GM18858 (cell line): ENCODE results near the gene BBOX1.
"Not testable (repeated sequence)": the region's sequence is repeated elsewhere in the genome, so short reads cannot be mapped to it uniquely, and the experiment has no call there.

ENCODE experiments used
- ATAC-seq: cut with Tn5 transposase; IDR thresholded peaks from one replicate; pipeline ENCODE4 v1.9.1; 2021; ENCODE audit not compliant: unreplicated experiment

BBOX1 gene

DNA sequence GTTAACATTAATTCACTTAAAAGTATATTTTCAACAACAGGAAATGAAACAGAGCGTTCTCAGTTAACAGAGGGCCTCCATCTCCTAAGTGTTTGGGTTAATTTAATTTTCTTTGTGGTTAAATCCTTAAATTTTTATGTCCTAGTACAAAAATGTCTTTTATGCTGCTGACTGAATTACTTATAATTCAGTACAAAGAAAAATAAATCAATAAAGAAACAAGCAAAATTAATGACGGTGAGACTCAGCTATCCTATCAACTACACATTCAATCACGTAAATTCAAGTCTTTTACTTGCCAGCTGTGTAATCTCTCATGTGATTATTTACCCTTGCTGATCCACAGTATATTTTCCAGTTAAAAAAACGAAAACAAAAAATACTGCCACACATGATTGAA, 81.4 kb downstream of the BBOX1 start:
- ATAC-seq, result no peak

- no peak for ATAC-seq
These were observed 84.1 kb downstream of the BBOX1 start for GRCh38 chr11:27124514-27125264.

GRCh38 chr11:27129686-27130085, 89.1 kb downstream of the BBOX1 start:
- no peak for ATAC-seq

DNA sequence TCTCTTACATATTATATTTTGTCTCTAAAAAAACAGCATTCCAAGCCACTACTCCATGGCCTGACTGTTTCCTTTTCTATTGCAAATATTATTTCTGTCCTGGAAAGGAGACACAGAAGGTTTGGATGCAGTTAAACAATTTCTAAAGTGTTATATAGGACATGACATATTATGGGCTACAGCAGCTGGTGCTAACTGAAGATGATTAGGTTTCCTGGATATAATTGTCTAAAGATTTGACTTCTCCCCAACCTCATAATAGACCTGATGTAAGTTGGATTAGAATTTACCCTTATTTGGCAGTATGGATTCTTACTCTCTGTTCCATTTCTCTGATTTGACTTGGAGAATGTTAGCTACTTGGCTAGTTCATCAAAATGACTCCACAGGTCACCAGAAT, 90.2 kb downstream of the BBOX1 start:
- ATAC-seq, result no peak

- ATAC-seq, result not testable (repeated sequence)
These were observed 95.3 kb downstream of the BBOX1 start for GRCh38 chr11:27135924-27136329.

GRCh38 chr11:27138716-27139115, 98.1 kb downstream of the BBOX1 start:
- ATAC-seq, result no peak

DNA sequence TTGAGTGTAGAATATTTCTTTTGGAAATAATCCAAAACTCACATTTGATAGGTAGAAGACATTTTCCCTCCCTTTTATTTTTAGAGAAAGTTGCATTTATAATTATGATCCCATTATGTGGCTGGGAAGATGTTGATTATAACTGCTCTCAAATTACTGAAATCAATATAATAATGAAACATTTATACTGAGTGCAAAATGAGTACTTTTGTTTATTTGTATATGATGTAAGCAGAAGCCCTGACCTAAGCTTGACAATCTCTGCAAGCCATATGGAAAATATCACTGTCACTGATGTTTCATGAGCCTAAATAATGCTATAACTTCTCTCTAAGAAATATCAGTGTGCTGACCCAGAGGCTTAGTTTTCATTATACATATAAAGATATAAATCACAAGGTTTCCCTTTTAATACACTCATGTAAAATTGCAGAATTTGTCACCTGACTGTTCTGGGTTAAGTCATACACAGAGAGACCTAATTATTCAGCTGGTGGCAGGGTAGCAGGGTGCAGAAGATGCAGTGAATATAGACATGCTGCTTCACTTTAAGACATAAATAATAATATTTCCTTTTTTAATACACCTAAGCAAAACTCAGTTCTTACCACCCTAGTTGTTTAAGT, 99.2 kb downstream of the BBOX1 start:
- no peak for ATAC-seq

GRCh38 chr11:27141576-27141975, 101.0 kb downstream of the BBOX1 start:
- no peak for ATAC-seq

GRCh38 chr11:27147916-27148315, 107.3 kb downstream of the BBOX1 start:
- ATAC-seq, result no peak

DNA sequence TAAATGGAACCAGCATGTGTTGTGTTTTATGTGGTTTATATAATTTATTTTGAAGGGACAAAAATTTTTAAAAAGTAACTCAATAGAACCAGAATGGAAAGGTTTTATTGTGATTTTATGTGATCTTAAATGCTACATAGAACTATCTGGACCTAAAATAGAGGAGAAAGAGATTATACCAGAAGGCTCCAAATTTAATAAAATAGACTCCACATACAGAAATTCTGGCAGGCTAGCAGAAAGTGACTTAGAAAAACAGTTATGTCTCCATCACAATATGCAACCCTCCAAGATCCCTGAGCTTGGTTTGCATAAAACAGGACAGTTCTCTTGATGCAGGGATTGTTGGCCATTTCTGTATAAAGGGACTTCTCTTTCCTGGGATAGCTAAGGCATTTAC, 107.9 kb downstream of the BBOX1 start:
- ATAC-seq, result no peak

- no peak for ATAC-seq
These were observed 109.5 kb downstream of the BBOX1 start for GRCh38 chr11:27150098-27150497.

DNA sequence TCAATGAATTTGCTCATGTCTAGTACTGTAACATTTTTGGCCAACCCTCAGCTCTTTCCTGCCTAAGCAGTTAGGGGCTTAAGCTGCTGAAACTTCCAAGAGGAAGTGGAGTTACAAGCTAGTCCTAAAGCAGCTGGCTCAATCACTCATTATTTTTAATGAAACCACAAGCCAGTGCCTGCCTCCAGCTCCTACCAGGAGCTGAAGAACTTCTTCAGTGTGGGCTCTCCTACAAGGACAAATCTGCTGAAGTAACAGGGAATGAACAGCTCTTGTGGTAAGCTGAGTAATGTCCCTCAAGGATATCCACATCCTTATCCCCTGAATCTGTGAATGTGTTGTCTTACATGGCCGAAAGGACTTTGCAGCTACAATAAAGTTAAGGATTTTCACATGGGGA, 112.5 kb downstream of the BBOX1 start:
- ATAC-seq, result no peak

- ATAC-seq, result peak; percentile 81
These were observed 118.1 kb downstream of the BBOX1 start for GRCh38 chr11:27158456-27159334.

DNA sequence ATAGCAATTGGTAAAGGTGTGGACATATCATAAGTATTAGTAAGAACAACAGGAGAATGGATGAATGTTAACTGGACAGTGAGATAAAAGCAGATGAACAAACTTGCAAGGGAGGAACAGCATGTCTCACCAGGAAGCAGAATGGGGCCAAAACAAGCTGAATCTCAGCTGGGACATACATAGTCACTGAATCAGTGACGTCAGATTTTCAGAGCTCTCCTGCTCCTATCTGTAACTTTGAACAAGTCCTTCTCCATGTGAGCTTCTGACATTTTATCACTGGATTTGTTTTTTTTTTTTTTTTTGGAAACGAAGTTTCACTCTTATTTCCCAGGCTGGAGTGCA, 118.7 kb downstream of the BBOX1 start:
- ATAC-seq, result no peak

DNA sequence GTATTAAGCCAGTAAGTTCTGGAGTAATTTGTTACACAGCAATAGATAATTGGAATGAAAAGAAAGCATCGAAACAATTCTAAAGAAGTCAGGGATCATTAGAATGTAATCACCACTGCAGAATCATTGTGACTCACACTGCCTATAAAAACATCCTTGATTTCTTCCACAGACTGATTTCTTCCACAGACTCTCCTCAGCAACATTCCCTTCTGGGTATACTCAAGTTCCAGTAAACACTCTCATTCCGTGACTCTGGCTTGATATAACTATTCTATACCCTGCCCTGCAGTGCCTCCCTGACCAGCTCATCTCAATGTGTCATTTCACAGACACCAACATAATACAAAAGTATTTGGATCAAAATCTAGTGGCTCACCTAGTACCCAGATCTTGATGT, 120.5 kb downstream of the BBOX1 start:
- ATAC-seq, result no peak

DNA sequence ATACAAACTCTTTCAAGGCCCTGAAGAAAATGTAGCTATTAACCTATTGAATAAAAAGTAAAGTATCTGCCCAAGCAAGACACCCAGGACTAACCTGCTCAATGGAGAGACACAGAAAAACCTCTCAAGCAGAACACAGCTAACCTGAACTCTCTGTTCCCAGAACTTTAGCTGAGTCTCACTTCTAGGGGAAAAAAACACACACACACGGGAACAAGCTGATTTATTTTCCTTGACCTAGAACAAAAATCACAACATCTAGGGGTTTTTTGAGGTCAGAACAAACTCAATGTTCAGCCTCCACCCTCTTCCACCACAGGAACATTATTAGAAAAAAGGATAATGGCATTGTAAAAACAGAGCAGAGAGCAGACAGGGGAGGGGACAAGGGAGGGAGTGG, 121.6 kb downstream of the BBOX1 start:
- no peak for ATAC-seq

- no peak for ATAC-seq
These were observed 125.5 kb downstream of the BBOX1 start for GRCh38 chr11:27166130-27166529.

- no peak for ATAC-seq
These were observed 130.9 kb downstream of the BBOX1 start for GRCh38 chr11:27171376-27171958.

- no peak for ATAC-seq
These were observed 132.9 kb downstream of the BBOX1 start for GRCh38 chr11:27173545-27173944.

GRCh38 chr11:27174021-27174420, 133.4 kb downstream of the BBOX1 start:
- no peak for ATAC-seq

DNA sequence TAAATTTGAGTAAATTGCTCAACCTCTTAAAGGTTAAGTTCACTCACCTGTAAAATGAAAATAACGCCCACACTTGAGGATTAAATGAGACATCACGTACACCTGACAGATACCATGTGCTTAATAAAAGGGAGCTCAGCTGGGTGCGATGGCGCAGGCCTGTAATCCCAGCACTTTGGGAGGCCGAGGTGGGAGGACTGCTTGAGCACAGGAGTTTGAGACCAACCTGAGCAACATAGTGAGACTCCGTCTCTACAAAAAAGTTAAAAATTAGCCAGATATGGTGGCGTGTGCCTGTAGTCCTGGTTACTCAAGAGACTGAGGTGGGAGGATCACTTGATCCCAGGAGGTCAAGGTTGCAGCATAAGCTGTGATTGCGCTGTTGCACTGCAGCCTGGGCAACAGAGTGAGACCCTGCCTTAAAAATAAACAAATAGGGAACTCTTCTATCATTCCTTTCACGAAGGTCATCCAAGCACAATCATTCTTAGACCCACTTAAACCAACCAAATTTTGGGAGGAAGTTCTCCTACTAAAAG, 134.1 kb downstream of the BBOX1 start:
- ATAC-seq, result no peak
